Stimulated activated CD8-positive, alpha-beta memory T cell treated with anti-CD3 and anti-CD28 coated beads, Interleukin-7, amount 100 ng/mL, for 48 hours (primary cell): ENCODE measurements around the gene CDKAL1.

ENCODE experiments used
- DNase-seq, 2 donors: peaks; one replicate each; pipeline ENCODE4 v3.0.0-alpha.2; 2020; ENCODE audit warnings: low read depth in 1 of 2; ENCODE audit errors: extremely low read depth in 1 of 2

CDKAL1 gene

DNA sequence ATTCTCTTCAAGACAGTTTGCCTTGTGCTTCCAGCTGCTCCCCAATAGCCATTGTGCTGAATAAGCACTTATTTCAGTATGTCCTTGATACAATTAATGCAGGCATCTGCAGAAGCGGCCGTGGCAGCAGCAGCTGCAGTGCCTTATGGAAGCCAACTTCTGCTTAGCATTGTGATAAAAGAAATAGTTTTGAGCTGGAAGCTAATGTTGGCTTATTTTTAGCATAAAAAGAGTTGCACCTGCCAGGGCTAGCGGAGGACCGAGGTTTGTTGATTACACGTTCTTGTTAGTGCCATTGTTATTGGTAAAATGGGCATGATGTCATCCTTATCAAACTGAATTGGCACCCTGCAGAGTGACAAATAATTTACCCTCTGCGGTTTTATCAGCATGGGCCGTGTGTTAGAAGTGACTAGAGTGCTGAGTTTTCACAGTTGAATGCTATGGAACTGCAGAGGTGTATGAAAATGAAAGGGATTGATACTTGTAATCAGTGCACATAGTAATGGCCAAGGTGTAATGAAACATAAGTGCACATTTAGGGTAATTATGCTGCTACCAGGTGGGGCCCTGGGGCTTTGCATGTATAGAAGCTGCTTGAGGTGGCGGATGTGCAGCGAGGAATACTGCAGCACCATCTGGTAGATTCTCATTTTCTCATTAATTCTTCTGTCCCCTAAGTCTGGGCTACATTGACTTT lies 334.3 kb downstream of the CDKAL1 start:
- no peak for DNase-seq

DNA sequence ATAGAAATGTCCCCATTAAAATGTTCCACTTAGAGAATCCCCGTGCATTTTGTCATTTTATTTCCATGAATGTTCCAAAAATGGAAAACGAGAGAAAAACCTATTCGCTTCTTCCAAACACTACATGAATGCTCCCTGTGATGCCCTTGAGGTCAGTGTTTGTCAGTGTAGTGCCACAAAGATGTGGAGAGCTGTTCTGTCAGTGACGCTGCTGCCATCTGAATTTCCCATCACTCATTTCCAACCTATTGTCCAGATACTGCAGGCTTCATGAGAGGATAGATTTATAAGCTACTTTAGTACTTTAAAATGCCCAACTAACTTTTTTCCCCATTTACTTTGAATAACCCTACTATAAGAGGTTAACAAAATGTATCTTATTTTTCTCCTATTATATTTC lies 335.8 kb downstream of the CDKAL1 start:
- DNase-seq = no peak

DNA sequence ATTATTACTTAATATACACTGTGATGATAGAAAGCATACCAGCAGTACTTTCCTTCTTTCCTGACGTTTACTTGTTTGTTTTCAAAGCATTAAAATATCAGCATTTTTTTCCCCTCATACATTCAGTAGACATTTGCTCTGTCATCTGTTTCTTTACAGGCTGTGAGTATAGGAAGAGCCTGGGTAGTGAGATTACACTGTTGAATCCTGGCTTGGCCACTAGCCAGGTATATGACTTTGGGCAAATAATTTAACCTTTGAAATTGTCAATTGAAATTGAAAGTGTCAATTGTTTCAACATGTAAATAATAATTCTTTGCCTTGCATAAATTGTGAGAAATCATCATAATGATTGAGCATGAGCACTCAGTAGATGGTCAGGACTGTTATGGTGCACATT lies 336.2 kb downstream of the CDKAL1 start:
- no peak for DNase-seq

DNA sequence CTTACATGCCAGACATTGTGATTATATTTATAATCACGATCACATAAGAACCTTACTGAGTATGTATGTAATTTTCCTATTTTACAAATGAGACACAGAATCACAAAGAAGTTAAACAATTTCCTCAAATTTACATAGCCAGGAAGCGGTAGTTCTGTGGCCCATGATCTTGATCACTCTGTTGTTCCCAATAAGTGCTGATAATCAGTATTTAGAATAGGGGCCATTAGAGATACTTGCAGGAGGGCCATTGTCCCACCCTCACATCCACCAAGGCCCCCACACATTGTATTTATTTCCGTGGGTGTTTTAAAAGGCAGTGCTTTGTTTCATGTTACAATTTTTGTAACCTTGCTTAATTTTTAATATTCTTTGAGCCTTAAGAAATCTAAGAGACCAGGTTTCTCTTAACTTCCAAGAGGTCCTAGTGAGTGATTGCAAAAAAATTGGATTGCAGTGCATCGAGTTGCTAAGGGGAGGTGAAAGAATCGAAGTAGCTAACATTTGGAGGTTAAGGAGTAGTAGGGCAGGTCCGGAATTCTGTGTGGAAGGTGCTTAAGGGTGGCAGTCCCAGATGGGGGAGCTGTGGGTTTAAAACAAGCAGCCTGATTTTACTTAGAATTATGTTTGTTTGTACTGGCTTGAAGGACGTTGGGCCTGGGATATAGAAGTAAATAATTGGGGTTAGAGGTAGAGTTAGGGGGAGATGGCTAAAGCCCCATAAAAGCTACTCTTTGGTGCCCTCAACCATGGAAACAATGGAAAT lies 339.4 kb downstream of the CDKAL1 start:
- DNase-seq = no peak

DNA sequence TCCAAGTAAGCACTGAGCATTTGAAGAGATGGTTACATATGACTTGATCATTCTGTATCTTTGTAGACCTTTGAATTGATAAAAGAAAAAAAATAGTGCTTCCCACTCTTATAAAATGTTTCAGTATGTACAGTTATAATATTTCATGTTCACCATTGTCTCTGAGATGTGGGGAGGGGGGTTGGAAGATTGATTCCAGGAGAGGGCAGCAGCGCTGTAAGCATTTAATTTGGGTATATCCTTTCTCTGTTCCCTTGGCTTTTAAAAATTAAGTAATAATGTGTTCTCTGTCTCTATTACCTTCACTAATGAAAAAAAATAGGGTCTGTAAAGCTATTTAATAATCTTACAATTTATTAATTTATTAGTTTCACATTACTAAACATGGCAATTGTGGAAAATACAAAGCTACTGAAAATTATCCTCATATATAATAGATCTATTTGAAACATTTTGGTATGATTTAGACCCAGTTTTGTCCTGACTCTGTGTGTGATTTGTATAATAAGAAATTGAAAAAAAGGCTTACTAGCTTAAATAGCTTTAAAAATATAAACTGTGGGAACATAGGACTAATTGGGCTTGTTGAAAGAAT lies 341.2 kb downstream of the CDKAL1 start:
- DNase-seq = no peak

DNA sequence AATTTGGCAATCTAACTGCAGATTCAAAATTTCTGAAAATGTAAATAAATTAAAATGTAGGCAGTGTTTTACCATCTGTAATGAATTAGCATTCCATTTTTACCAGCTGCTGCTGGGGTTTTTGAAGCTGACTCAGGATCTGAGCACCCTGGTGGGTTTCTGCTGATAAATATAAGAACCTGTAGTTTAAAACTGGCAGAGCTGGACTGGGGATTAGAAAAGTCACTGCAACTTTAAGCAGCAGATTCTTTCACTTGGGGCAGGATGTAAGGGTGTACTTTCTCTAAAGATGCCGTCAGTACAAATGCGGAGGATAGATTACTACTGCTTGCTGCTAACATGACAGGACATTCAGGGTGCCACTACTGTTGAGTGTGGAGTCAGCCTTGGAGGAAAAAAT lies 341.8 kb downstream of the CDKAL1 start:
- no peak for DNase-seq

DNA sequence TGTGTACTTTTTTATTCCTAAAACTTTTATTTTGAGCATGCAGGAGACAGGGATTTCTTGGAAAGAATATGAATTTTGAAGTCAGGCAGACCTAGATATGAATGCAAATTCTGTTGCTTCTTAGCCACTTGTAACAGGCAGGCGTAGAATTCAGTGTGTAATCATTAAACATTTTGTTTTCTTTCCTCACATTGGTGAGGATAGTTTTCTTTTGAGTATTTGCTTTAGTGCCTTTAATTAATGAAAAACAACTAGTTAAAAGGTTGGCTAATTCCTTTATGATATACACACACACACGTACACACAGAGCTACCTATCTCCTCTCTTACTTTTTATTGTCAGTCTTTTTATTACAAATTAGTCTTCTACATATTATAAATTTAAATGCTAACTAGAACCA lies 342.3 kb downstream of the CDKAL1 start:
- no peak for DNase-seq

DNA sequence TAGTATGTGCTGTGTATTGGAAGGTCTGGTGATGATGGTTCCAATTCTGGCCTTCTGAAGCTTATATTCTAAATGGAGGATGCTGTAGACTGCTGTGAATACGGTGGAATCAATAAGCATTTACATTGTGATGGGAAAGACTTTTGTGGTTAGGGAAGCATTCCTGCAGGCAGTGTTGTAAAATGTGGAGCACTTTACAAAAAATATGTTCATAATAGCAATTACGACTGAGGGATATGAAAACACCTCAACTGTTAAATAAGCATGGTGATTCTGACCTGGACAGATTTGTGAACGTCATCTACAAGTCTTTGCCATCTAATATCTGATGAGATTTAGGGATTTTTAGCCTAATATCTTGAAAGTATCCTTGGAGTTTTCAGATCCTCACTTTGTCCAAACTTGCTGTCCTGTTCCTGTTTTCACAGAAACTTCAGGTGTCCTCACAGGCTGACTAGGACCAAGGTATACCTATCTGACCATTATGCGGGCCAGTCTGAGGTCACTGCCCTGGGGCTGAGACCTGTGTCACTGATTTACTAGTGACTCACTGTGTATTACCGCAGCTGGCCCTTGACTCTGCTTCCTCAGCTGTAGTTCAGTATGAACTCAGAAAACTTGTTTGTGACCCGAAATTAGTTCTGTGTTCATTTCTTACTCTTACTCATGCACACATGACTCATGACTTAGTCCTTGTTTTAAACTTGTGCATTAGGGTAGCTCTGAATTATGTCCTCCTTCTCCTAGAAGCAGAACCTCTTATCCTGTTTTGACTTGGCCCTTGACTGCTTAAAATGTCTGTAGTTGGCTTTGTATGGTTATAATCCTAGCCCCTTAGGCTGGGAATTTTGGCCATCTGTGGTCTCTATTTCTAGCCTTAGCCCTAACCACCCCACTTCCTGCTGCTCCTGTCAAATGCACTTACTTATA lies 343.0 kb downstream of the CDKAL1 start:
- DNase-seq = peak; percentile 4 to 37

DNA sequence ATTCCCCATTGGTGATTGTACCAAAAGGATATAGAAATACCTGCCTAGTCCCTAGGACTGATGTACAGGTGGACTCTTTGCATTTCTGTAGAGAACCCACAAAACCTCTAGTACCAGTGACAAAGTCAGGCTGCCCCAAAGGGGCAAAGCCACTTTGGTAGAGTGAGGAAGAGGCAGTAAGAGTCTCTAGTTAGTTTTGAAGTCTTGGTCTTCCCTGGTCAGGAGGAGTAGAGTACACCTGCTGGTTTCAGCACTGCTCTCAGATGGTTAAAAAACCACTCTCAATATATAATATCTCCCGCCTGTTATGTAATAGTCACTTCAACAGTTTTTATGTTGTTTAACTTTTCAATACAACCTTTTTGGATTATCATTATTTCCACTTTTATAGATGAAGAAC lies 344.9 kb downstream of the CDKAL1 start:
- DNase-seq = no peak

DNA sequence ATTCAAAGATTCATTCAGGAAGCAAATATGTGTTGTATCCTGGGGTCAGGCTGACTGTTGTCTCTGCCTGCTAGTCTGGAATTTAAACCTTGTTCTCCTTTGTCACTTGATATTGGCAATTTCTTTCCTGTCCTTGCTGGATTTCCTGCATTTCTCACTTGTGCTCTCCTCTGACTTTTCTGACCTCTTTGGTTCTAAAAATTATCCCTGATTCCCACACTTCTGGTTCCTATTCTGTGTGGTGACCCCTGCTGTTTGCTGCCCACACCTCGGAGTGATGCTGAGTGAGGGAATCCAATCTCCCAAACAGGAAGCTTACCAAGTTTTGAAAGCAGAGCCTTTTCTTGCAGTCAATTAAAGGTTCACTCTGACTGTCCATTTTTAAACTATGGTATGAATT lies 345.3 kb downstream of the CDKAL1 start:
- DNase-seq = no peak

DNA sequence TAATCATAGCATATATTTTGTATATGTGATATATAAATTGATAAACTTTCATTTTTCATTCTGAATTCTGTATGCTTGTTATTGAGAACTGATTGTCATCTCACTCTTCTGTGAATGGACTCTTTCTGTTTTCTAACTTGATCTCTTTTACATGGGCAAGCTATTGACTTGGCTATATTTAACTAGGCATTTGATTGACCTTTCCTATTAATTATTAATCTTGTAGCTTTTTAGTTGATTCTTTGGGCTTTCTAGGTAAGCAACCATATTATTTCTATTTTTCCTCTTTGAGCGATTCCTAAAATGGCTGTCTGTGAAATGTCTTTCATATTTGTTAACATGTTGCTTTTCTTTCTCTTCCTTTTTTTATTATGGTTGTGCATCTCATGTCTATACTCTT lies 347.1 kb downstream of the CDKAL1 start:
- no peak for DNase-seq

DNA sequence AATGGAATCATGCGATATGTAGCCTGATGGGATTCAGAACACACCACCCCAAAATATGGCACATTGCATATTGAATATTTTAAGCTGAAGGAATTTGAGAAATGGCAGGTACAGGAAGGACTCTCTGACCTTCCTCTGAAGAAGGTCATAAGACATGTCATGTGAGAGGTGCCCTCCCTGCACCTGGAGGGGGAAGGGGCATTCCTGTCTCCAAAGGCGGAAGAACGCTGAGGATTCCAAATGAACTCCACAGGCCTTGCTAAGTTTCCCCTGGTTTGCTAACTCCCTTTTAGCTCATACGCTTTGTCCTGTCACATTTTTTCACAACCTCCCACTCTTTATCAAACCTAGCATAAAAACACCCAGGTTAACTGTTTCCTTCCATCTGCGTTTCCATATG lies 347.8 kb downstream of the CDKAL1 start:
- DNase-seq = no peak

DNA sequence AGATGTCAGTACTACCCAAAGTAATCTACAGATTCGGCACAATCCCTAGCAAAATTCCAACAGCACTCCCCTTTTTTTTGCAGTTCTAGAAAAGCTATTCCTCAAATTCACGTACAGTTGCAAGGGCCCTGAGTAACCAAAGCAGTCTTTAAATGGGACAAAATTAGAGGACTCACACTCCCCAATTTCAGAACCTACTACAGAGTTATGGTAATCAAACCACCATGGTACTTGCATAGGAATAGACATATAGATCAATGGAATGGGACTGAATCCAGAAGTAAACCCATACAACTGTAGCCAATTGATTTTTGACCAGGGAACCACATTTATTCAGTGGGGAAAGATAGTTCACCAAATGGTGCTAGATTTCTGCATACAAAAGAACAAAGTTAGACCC lies 350.8 kb downstream of the CDKAL1 start:
- no peak for DNase-seq

DNA sequence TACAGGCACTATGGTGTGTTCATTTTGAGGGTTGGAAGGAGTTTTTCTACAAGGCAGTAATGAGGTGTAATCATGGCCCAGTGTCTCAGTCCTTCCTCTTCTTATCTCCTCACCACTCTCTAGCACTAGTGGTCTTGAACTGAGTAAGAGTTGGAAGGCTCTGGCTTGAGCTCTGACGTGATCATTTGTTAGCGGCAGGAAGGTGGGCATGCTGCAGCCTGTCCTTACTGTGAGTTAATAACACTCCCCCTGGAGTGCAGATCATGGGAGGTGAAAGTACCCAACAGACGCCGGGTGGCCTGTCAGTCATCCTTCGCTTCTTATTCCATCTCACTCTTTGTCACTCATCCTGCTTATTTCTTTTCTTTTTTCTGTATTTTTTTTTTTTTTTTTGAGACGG lies 356.9 kb downstream of the CDKAL1 start:
- DNase-seq = no peak

DNA sequence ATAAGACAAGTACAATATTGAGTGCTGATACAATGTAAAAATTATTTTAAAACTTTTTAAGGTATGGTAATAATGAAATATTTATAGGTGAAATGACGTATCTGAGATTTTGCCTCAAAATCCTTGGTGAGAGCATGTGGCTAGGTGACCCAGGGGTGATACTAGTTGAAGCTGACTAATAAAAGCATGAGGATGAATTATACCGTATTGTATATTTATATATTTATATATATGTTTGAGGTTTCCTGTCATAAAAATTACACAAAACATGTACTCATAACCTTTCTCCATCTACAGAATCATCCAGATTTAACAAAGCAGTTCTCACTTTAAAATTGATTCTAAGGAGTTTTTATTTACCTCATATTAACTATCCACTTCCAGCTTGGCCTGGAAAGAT lies 358.1 kb downstream of the CDKAL1 start:
- no peak for DNase-seq

DNA sequence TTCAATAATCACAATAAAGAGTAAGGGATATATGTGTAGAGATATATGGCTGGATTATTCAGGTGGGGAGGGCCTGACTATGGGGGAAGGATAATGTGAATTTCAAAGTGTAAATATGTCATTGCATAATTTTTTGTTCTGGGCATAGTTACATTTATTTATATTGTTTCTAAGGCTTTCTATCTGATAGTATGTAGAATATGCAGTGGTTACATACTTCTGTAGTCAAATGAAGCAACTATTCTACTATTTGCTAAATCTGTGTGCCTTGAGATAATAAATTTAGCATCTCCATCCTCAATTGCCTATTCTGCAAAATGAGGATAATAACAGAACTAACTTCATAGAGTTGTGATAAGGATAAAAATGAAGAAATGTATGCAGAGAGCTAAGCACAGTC lies 359.2 kb downstream of the CDKAL1 start:
- no peak for DNase-seq

DNA sequence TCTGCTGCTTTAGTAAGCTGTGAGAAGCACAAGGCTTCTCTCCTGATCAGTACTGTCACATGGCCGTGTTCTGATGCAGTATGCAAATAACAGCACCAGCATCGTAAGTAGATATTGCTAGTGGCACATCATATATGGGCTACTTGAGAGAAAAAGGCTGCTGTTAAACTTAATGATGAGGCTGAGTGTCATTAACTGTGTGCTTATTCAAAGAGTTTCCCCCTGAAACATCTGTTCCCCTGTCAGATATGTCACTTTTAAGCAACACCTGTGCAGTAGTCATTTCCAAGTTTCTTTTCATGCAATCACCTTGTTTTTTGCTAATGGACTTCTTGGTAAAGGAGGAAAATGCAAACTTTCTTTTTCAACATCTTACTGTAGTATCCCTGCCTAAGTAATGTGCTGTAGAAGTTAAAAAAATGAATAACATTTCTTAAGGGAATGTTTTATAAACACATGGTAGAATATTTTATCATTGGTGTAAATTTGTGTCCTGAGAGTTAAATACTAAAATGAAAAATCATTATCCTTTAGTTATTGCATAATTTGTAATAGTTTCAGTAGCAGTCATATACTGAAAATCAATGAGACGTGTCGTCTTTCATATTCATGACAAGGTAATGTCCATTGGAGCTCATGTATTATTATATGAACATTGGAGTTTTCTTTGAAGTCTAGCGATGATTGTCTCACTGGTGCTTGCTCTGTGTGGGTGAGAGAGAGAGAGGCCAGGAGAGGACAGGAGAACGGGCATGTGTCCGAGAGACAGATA lies 366.3 kb downstream of the CDKAL1 start:
- no peak for DNase-seq

DNA sequence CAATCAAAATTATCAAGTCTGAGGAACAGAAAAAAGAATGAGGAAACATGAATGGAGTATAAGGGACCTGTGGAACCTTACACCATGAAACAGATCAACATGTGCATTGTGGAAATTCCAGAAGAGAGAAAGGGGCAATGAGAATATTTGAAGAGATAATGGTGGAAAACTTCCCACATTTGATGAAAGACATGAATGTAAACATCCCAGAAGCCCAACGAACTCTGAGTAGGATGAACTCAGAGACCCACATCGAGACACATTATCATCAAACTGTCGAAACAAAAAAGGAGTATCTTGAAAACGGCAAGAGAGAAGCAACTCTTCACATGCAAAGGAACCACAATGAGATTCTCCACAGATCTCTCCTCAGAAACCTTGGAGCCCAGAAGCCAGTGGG lies 371.1 kb downstream of the CDKAL1 start:
- no peak for DNase-seq

DNA sequence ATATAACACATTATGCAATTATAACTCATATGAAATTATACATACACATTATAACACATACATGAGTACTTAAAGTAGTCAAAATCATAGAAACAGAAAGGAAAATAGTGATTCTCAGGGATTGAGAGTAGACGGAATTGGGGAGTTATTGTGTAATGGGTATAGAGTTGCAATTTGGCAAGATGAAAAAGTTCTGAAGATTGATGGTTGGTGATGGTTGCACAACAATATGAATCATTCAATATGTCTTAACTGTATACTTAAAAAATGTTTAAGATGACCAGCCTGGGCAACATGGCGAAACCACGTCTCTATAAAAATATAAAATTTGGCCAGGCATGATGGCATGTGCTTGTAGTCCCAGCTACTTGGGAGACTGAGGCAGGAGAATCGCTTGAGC lies 372.7 kb downstream of the CDKAL1 start:
- DNase-seq = no peak

DNA sequence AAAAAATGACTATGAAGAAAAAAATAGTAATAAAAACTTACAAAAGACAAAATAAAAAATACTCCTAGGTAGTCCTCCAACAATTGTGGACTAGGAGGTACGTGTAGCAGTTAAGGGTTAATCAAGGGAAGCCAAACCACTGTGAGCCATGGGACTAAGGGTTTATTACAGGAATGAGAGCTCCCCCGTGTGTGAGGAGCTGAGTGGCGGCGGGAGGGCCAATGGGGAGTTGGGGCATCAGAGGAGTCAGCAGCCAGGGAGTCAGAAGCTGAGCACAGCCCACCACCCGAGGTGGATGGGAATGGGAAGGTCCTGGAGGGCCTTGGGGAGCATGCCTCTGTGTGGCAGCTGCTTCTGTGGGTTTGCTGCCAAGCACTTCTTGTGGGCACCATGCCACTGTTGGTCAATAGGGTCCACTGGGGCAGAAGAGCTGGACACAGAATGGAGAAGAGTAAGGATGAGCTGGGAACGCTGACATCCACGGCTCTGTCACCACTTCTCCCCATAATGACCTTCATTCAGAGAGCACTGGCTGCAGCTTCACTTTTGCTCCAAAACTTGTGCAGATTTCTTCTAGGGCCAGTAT lies 373.3 kb downstream of the CDKAL1 start:
- DNase-seq = no peak
